ENCODE measurements around the gene TAF4. TPM values are rescaled to one million over a fixed set of nuclear protein-coding genes. Genes with fewer than 3 reads are reported as not detected.

Gene TAF4
- total RNA-seq, 2 donors from 2014 or later: 10.4 to 11.0 TPM

- Histone ChIP-seq H3K4me3 (no peak overlapping the region), H3K4me1 (ENCODE audit: control insufficient read depth in 1 of 2, low read depth in 2 of 2) (no peaks in the 10 kb centered on the region), H3K27ac (no peak overlapping the region), H3K36me3 (no peaks in the 10 kb centered on the region), H3K27me3 (replicated peaks; ENCODE audit: insufficient read depth) (no peaks in the 10 kb centered on the region), H3K9me3 (no peaks in the 10 kb centered on the region)
- DNase-seq (ENCODE audit: low spot score) (no peak), ATAC-seq (ENCODE audit: insufficient number of reproducible peaks, low FRiP score, low read depth) (no peak)
- TF ChIP-seq CTCF (IDR thresholded peaks at IDR 0.05): no peak
These were observed 123.2 kb downstream of the TAF4 start for GRCh38 chr20:61942526-61942925.

- Histone ChIP-seq H3K27ac (no peak overlapping the region), H3K27me3 (replicated peaks; ENCODE audit: insufficient read depth) (no peaks in the 10 kb centered on the region), H3K4me3 (no peak overlapping the region), H3K36me3 (no peaks in the 10 kb centered on the region), H3K9me3 (no peaks in the 10 kb centered on the region), H3K4me1 (ENCODE audit: control insufficient read depth in 1 of 2, low read depth in 2 of 2) (no peaks in the 10 kb centered on the region)
- ATAC-seq (ENCODE audit: insufficient number of reproducible peaks, low FRiP score, low read depth): no peak
- TF ChIP-seq CTCF (IDR thresholded peaks at IDR 0.05): no peak
- DNase-seq (ENCODE audit: low spot score): no peak
These were observed 123.8 kb downstream of the TAF4 start for GRCh38 chr20:61941721-61942405.

GRCh38 chr20:61940976-61941720, 124.5 kb downstream of the TAF4 start:
- Histone ChIP-seq H3K27ac (no peak overlapping the region), H3K27me3 (replicated peaks; ENCODE audit: insufficient read depth) (no peaks in the 10 kb centered on the region), H3K4me3 (no peak overlapping the region), H3K4me1 (ENCODE audit: control insufficient read depth in 1 of 2, low read depth in 2 of 2) (no peaks in the 10 kb centered on the region), H3K9me3 (no peaks in the 10 kb centered on the region), H3K36me3 (no peaks in the 10 kb centered on the region)
- no peak for TF ChIP-seq CTCF (IDR thresholded peaks at IDR 0.05)
- DNase-seq (ENCODE audit: low spot score): no peak
- no peak for ATAC-seq (ENCODE audit: insufficient number of reproducible peaks, low FRiP score, low read depth)

- H3K4me3 ChIP-seq: no peak overlapping the region
- no peaks in the 10 kb centered on the region for H3K27me3 ChIP-seq (replicated peaks; ENCODE audit: insufficient read depth)
- no peaks in the 10 kb centered on the region for H3K36me3 ChIP-seq
- ATAC-seq (ENCODE audit: insufficient number of reproducible peaks, low FRiP score, low read depth) (no peak), DNase-seq (ENCODE audit: low spot score) (no peak)
- no peak overlapping the region for H3K27ac ChIP-seq
- no peaks in the 10 kb centered on the region for H3K9me3 ChIP-seq
- no peak for TF ChIP-seq CTCF (IDR thresholded peaks at IDR 0.05)
- no peaks in the 10 kb centered on the region for H3K4me1 ChIP-seq (ENCODE audit: control insufficient read depth in 1 of 2, low read depth in 2 of 2)
These were observed 125.2 kb downstream of the TAF4 start for GRCh38 chr20:61940491-61940890.

GRCh38 chr20:61939691-61940360, 125.9 kb downstream of the TAF4 start:
- Histone ChIP-seq H3K4me3 (no peak overlapping the region), H3K27me3 (replicated peaks; ENCODE audit: insufficient read depth) (no peaks in the 10 kb centered on the region), H3K4me1 (ENCODE audit: control insufficient read depth in 1 of 2, low read depth in 2 of 2) (no peaks in the 10 kb centered on the region), H3K36me3 (no peaks in the 10 kb centered on the region), H3K27ac (no peak overlapping the region), H3K9me3 (no peaks in the 10 kb centered on the region)
- ATAC-seq (ENCODE audit: insufficient number of reproducible peaks, low FRiP score, low read depth) (no peak), DNase-seq (ENCODE audit: low spot score) (no peak)
- TF ChIP-seq CTCF (IDR thresholded peaks at IDR 0.05): no peak
